Heart right ventricle (tissue), 16 donors: Measurements from ENCODE around the gene FTMT. TPM values are rescaled to one million over a fixed set of nuclear protein-coding genes. Genes with fewer than 3 reads are reported as not detected.

Experiments
- ATAC-seq, 8 donors: fragments of 200-7000 bp; cut with Tn5 transposase; one replicate each; pipeline ENCODE4 v1.9.1; 2020; ENCODE audit warnings: mild to moderate bottlenecking in 8 of 8, moderate library complexity in 8 of 8, moderate number of reproducible peaks in 1 of 8
- DNase-seq, 2 donors: peaks; one replicate each; pipeline ENCODE4 v3.0.0-alpha.2; 2020
- H3K27ac ChIP-seq, 10 donors: fragments of 200-600 bp; sonication (generic) in 2 of 10; one replicate each; pipeline versions ENCODE4 v1.5.0 to v1.8.0; 2020 to 2022; ENCODE audit warnings: mild to moderate bottlenecking in 3 of 10
- H3K27me3 ChIP-seq, 7 donors: fragments of 200-600 bp; one replicate each; pipeline ENCODE4 v1.8.0; 2021 to 2022; ENCODE audit warnings: mild to moderate bottlenecking in 2 of 7
- H3K36me3 ChIP-seq, 9 donors: fragments of 200-600 bp; sonication (generic) in 1 of 9; one replicate each; pipeline versions ENCODE4 v1.5.0 to v1.8.0; 2020 to 2022; ENCODE audit warnings: mild to moderate bottlenecking in 2 of 9
- H3K4me1 ChIP-seq, 9 donors: fragments of 200-600 bp; sonication (generic) in 1 of 9; one replicate each; pipeline versions ENCODE4 v1.5.0 to v1.8.0; 2020 to 2022; ENCODE audit warnings: mild to moderate bottlenecking in 4 of 9
- H3K4me3 ChIP-seq, 10 donors: fragments of 200-600 bp; sonication (generic) in 2 of 10; one replicate each; pipeline versions ENCODE4 v1.5.0 to v1.8.0; 2020 to 2022; ENCODE audit warnings: mild to moderate bottlenecking in 7 of 10, moderate library complexity in 2 of 10
- H3K9me3 ChIP-seq, 11 donors: fragments of 200-600 bp in 10 of 11; sonication (generic) in 2 of 11; one replicate each; pipeline versions ENCODE4 v1.5.0 to v1.8.0; 2013 to 2022; ENCODE audit warnings: mild to moderate bottlenecking in 2 of 11, control low read depth in 1 of 11, moderate library complexity in 1 of 11
- WGBS, 2 donors: extraction: QIAGEN DNeasy Blood & Tissue Kit; methylation state at CpG; one replicate each; pipeline ENCODE4 v1.1.7; 2013; ENCODE audit warnings: inconsistent platforms in 1 of 2; 5-methylcytosine and 5-hydroxymethylcytosine counted together
- intact Hi-C, 10 donors: fragments of 100-400 bp; cut with DNase I; formaldehyde crosslinking; loops; one replicate each; pipeline versions ENCODE4 v1.11.1 to v1.14.2; 2022
- polyA plus RNA-seq, 2 donors: library from polyadenylated mRNA; stranded (reverse); fragments of 200-250 nt; gene quantifications; one replicate each; pipeline ENCODE4 v1.2.3, GENCODE V29; 2013
- total RNA-seq, 10 donors: library from RNA; stranded (reverse); fragmentation: NEBNext Ultra II Directional in 3 of 10; extraction: Animal tissue kit (Norgen Biotek cat#: 25700) in 3 of 10; gene quantifications; one replicate each; pipeline versions ENCODE4 v1.2.1 to v1.2.4, GENCODE V29; 2021 to 2023
- TF ChIP-seq, protein P1 (sequence below), 9 donors: fragments of 200-600 bp; sonication (generic) in 2 of 9; IDR thresholded peaks; one replicate each; pipeline versions ENCODE4 v1.5.0 to v1.8.0; 2021 to 2022; ENCODE audit warnings: antibody characterized with exemption in 9 of 9, mild to moderate bottlenecking in 5 of 9, moderate library complexity in 1 of 9
- donor health status: Arrhythmogenic right ventricular cardiomyopathy.
- donor health status: ischemic (EF 13 %, LVEDD 7.1; RV severe dilation, severe dysfunction).
- donor health status: healthy with polysubstance abuse.
- donor health status: DM: no; HTN: yes; CAD: no.
- donor health status: DM: no; HTN: no; CAD: no.
- donor health status: ischemic (EF 25% LVEDD 6.9; RV normal size, moderate dysfunction).
- donor health status: ischemic (EF 25% LVEDD 5.7; RV mildly dilated, moderate dysfunction).
- donor health status: healthy.
- donor health status: DM: yes; HTN: yes; CAD: no.
- donor health status: Ischemic cardiomyopathy.
- donor health status: ischemic (EF 35%, LVEDD 5.7; RV mildly dilated, moderate dysfunction).
- donor health status: nonischemic (EF 11% LVEDD 7.7; RV severe dilation, severe dysfunction).
- donor health status: DM: yes; HTN: yes; CAD: no.
- donor health status: PGD.
- donor health status: ischemic (EF 29% LVEDD 5.4; RV normal size, mild dysfunction).
- donor health status: nonischemic (EF 23%, LVEDD 6.1; RV moderate dilation, normal function).

FTMT gene
- total and polyA plus RNA-seq, 12 donors: not detected

GRCh38 chr5:121850272-121850671 is 1.4 kb upstream of the FTMT start:
- WGBS, 2 donors: 80% methylated on average over 4 of the region's 4 CpGs
- TF ChIP-seq, protein P1, sequence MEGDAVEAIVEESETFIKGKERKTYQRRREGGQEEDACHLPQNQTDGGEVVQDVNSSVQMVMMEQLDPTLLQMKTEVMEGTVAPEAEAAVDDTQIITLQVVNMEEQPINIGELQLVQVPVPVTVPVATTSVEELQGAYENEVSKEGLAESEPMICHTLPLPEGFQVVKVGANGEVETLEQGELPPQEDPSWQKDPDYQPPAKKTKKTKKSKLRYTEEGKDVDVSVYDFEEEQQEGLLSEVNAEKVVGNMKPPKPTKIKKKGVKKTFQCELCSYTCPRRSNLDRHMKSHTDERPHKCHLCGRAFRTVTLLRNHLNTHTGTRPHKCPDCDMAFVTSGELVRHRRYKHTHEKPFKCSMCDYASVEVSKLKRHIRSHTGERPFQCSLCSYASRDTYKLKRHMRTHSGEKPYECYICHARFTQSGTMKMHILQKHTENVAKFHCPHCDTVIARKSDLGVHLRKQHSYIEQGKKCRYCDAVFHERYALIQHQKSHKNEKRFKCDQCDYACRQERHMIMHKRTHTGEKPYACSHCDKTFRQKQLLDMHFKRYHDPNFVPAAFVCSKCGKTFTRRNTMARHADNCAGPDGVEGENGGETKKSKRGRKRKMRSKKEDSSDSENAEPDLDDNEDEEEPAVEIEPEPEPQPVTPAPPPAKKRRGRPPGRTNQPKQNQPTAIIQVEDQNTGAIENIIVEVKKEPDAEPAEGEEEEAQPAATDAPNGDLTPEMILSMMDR (IDR thresholded peaks at IDR 0.05): no peak
- intact Hi-C loops: no loop called here
- Histone ChIP-seq H3K27me3 (no peaks in the 10 kb centered on the region), H3K4me3 (no peak overlapping the region), H3K27ac (no peak overlapping the region), H3K36me3 (no peaks in the 10 kb centered on the region), H3K9me3 (peaks cover 0 to 19% (median 0%) of the 10 kb centered on the region in 11 donors), H3K4me1 (no peaks in the 10 kb centered on the region)
- ATAC-seq (no peak), DNase-seq (no peak)

- H3K9me3 ChIP-seq: peaks cover 0 to 19% (median 0%) of the 10 kb centered on the region in 11 donors
- no peak overlapping the region for H3K4me3 ChIP-seq
- H3K27me3 ChIP-seq: no peaks in the 10 kb centered on the region
- intact Hi-C loops: no loop called here
- no peak for DNase-seq
- TF ChIP-seq, protein P1 (IDR thresholded peaks at IDR 0.05): no peak
- 56 to 64% methylated on average over 2 of the region's 2 CpGs for WGBS, 2 donors
- no peaks in the 10 kb centered on the region for H3K4me1 ChIP-seq
- H3K27ac ChIP-seq: no peak overlapping the region
- ATAC-seq: no peak
- H3K36me3 ChIP-seq: no peaks in the 10 kb centered on the region
Observed at GRCh38 chr5:121853850-121854249, 2.2 kb downstream of the FTMT start.

DNA sequence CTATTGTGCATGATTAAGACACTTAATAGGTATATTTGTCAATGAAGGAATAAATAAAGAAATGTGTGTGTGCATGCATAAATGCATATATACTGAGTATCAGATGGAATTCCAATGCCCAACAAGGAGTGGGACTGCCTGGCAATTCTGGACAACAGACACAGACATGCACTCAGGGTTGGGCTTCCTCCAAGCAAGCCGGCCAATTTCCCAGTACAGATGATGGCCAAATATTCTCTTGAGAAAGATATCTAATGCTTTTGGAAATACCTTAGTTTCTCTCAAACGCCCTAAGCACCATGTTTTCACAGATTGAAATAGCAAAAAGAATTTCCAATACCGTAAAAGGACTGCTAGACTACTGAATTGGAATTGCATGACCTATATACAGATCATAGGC is 11.1 kb downstream of the FTMT start:
- intact Hi-C loops: no loop called here
- ATAC-seq (no peak), DNase-seq (no peak)
- Histone ChIP-seq H3K4me3 (no peak overlapping the region), H3K4me1 (peaks cover 0 to 5% (median 0%) of the 10 kb centered on the region in 9 donors), H3K27me3 (no peaks in the 10 kb centered on the region), H3K36me3 (no peaks in the 10 kb centered on the region), H3K27ac (no peak overlapping the region), H3K9me3 (no peaks in the 10 kb centered on the region)
- TF ChIP-seq, protein P1 (IDR thresholded peaks at IDR 0.05): no peak
- WGBS, 2 donors: 46 to 53% methylated on average over 3 of the region's 3 CpGs

- WGBS, 2 donors: 73 to 77% methylated on average over 2 of the region's 2 CpGs
- no peak for ATAC-seq
- H3K36me3 ChIP-seq: no peaks in the 10 kb centered on the region
- no peak overlapping the region for H3K4me3 ChIP-seq
- TF ChIP-seq, protein P1 (IDR thresholded peaks at IDR 0.05): no peak
- no peaks in the 10 kb centered on the region for H3K9me3 ChIP-seq
- no peak for DNase-seq
- H3K27ac ChIP-seq: no peak overlapping the region
- H3K4me1 ChIP-seq: peaks cover 0 to 5% (median 0%) of the 10 kb centered on the region in 9 donors
- no peaks in the 10 kb centered on the region for H3K27me3 ChIP-seq
- intact Hi-C loops: no loop called here
Observed at GRCh38 chr5:121863753-121864285, 12.1 kb downstream of the FTMT start.
